Measurements from ENCODE around the gene FKBP4.

DNA sequence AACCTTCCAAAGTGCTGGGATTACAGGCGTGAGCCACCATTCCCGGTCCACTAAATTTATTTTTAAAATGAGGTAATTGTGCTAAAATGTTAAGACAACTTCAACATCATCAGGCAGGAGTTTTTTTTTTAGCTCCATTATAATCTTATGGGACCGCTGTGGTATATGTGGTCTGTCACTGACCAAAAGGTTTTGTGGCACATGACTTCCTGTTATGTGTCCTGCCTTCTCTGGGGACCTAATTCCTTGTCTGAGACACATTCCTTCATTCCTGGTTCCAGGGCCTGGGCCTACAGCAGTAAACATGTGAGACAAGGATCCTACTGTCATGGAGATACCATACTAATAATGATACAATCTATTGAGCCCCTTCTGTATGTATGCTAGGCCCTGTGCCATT is 57.2 kb downstream of the FKBP4 start:
- TF ChIP-seq POLR2A (IDR thresholded peaks at IDR 0.05) (no peak), POLR2AphosphoS5 (IDR thresholded peaks at IDR 0.05) (no peak), EP300 (IDR thresholded peaks at IDR 0.05) (no peak)
- TF ChIP-seq, protein P1, sequence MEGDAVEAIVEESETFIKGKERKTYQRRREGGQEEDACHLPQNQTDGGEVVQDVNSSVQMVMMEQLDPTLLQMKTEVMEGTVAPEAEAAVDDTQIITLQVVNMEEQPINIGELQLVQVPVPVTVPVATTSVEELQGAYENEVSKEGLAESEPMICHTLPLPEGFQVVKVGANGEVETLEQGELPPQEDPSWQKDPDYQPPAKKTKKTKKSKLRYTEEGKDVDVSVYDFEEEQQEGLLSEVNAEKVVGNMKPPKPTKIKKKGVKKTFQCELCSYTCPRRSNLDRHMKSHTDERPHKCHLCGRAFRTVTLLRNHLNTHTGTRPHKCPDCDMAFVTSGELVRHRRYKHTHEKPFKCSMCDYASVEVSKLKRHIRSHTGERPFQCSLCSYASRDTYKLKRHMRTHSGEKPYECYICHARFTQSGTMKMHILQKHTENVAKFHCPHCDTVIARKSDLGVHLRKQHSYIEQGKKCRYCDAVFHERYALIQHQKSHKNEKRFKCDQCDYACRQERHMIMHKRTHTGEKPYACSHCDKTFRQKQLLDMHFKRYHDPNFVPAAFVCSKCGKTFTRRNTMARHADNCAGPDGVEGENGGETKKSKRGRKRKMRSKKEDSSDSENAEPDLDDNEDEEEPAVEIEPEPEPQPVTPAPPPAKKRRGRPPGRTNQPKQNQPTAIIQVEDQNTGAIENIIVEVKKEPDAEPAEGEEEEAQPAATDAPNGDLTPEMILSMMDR (IDR thresholded peaks at IDR 0.05), result no peak

All from gastroesophageal sphincter (tissue), 3 donors.